Body of pancreas (tissue), 4 donors: ENCODE measurements around the gene RBL2. TPM values are rescaled to one million over a fixed set of nuclear protein-coding genes. Genes with fewer than 3 reads are reported as not detected.
A peak's percentile ranks its signal among the peaks of the same experiment; 100 is the strongest.
"Not testable (repeated sequence)": the region's sequence is repeated elsewhere in the genome, so short reads cannot be mapped to it uniquely, and the experiment has no call there.

Source experiments
- ATAC-seq: fragments of 150-250 bp; one replicate; pipeline ENCODE4 v1.9.1; 2016
- DNase-seq, 4 donors: peaks; one replicate each; pipeline ENCODE4 v3.0.0-alpha.2; 2019
- H3K27ac ChIP-seq, 4 donors: fragments of 200-600 bp; sonication (generic); 1 replicate in 3 of 4; 2 replicates in 1 of 4; pipeline versions ENCODE4 v1.5.1 to v1.6.1; 2016 to 2019; ENCODE audit warnings: mild to moderate bottlenecking in 1 of 4, mixed read lengths in 1 of 4, moderate library complexity in 1 of 4
- H3K27me3 ChIP-seq, 2 donors: fragments of 200-600 bp; sonication (generic); one replicate each; pipeline ENCODE4 v1.6.0; 2016; ENCODE audit warnings: mild to moderate bottlenecking in 1 of 2
- H3K36me3 ChIP-seq, 2 donors: fragments of 200-600 bp; sonication (generic); replicated peaks in 1 of 2; 2 replicates each; pipeline ENCODE4 v1.5.1; 2016; ENCODE audit warnings: low read depth in 2 of 2; ENCODE audit not compliant: insufficient read depth in 1 of 2
- H3K4me1 ChIP-seq: fragments of 200-600 bp; sonication (generic); one replicate; pipeline ENCODE4 v1.6.0; 2016
- H3K4me3 ChIP-seq, 2 donors: fragments of 200-600 bp; sonication (generic); 1 replicate in 1 of 2; 2 replicates in 1 of 2; pipeline ENCODE4 v1.5.1; 2016 to 2019
- H3K9me3 ChIP-seq, 3 donors: fragments of 200-600 bp; sonication (generic); 1 replicate in 2 of 3; 2 replicates in 1 of 3; pipeline ENCODE4 v1.5.1; 2016
- CTCF ChIP-seq, 7 experiments: fragments of 450-650 bp in 4 of 7; fragments of 200-600 bp in 3 of 7; sonication (generic) in 3 of 7; IDR thresholded peaks; one replicate each; pipeline ENCODE4 v1.5.1; 2016 to 2019; ENCODE audit warnings: antibody characterized with exemption in 7 of 7
- POLR2A ChIP-seq, 3 donors: fragments of 450-650 bp; IDR thresholded peaks; one replicate each; pipeline ENCODE4 v1.6.1; 2016; ENCODE audit warnings: antibody characterized with exemption in 3 of 3, mild to moderate bottlenecking in 2 of 3
- WGBS, 2 donors: methylation state at CpG; one replicate each; pipeline ENCODE4 v1.1.5; 2017; 5-methylcytosine and 5-hydroxymethylcytosine counted together
- intact Hi-C: fragments of 100-400 bp; cut with DNase I; formaldehyde crosslinking; loops from one replicate; pipeline ENCODE4 v1.15.1; 2023
- total RNA-seq, 2 donors: library from RNA; depleted of rRNA; stranded (reverse); fragments of >200 nt; gene quantifications; one replicate each; pipeline ENCODE4 v1.1.0, GENCODE V29; 2016

RBL2 gene
- 100 to 1,000 TPM in 1 of 2 donors, 10 to 100 TPM in 1; 82.7 to 114 TPM for total RNA-seq

- DNase-seq: peak; percentile 86 to 89 (median 88)
- WGBS, 2 donors: 0% methylated on average over 85 of the region's 89 CpGs; no CpG with 5 or more reads in 1 of the 2 donors
- intact Hi-C loops: no loop called here
Observed at GRCh38 chr16:53434377-53435065, at the start of gene RBL2. TSS of gene RBL2 (plus strand) at chr16:53434471. CDS start at chr16:53434557, 86 bp downstream.

GRCh38 chr16:53384610-53385009, 49.7 kb upstream of the RBL2 start:
- H3K4me1 ChIP-seq, H3K9me3 ChIP-seq, ATAC-seq, H3K4me3 ChIP-seq, H3K36me3 ChIP-seq, intact Hi-C loops, DNase-seq, H3K27ac ChIP-seq, H3K27me3 ChIP-seq: not testable (repeated sequence)
- 68 to 86% methylated on average over 8 of the region's 8 CpGs for WGBS, 2 donors

More at GRCh38 chr16:53434377-53435065, at the start of gene RBL2:
- peak; percentile 59 to 75 (median 74) for TF ChIP-seq POLR2A (IDR thresholded peaks at IDR 0.05)
- TF ChIP-seq CTCF (IDR thresholded peaks at IDR 0.05): peak in 1 of 7 experiments; percentile 8
- ATAC-seq: peak; percentile 85
- no peaks in the 10 kb centered on the region for H3K36me3 ChIP-seq
- H3K9me3 ChIP-seq: no peaks in the 10 kb centered on the region
- H3K27me3 ChIP-seq: no peaks in the 10 kb centered on the region
- peak within 1 kb of the TSS; percentile 96 to 99 (median 98) for H3K27ac ChIP-seq
- peak within 1 kb of the TSS; percentile 92 to 98 for H3K4me3 ChIP-seq
- peaks cover 23% of the 10 kb centered on the region for H3K4me1 ChIP-seq

GRCh38 chr16:53404959-53405358, 29.3 kb upstream of the RBL2 start:
- ATAC-seq: no peak
- no peaks in the 10 kb centered on the region for H3K36me3 ChIP-seq
- WGBS, 2 donors: 26 to 40% methylated on average over 2 of the region's 2 CpGs
- no peak for DNase-seq
- H3K9me3 ChIP-seq: no peaks in the 10 kb centered on the region
- H3K27me3 ChIP-seq: no peaks in the 10 kb centered on the region
- no peak for TF ChIP-seq CTCF (IDR thresholded peaks at IDR 0.05)
- TF ChIP-seq POLR2A (IDR thresholded peaks at IDR 0.05): no peak
- H3K4me3 ChIP-seq: no peak overlapping the region
- no peaks in the 10 kb centered on the region for H3K4me1 ChIP-seq
- intact Hi-C loops: no loop called here
- no peak overlapping the region for H3K27ac ChIP-seq

- ATAC-seq: no peak
- WGBS, 2 donors: 91 to 99% methylated on average over 10 to 12 of the region's 18 CpGs
- no peak overlapping the region for H3K27ac ChIP-seq
- no peak overlapping the region for H3K4me3 ChIP-seq
- no peaks in the 10 kb centered on the region for H3K4me1 ChIP-seq
- no peak for DNase-seq
- H3K27me3 ChIP-seq: no peaks in the 10 kb centered on the region
- TF ChIP-seq CTCF (IDR thresholded peaks at IDR 0.05) (no peak), POLR2A (IDR thresholded peaks at IDR 0.05) (no peak)
- no peaks in the 10 kb centered on the region for H3K9me3 ChIP-seq
- intact Hi-C loops: no loop called here
- H3K36me3 ChIP-seq: no peaks in the 10 kb centered on the region
Observed at GRCh38 chr16:53412549-53412948, 21.7 kb upstream of the RBL2 start.

GRCh38 chr16:53413864-53414263, 20.4 kb upstream of the RBL2 start:
- no peaks in the 10 kb centered on the region for H3K9me3 ChIP-seq
- ATAC-seq (no peak), DNase-seq (no peak)
- H3K4me3 ChIP-seq: no peak overlapping the region
- H3K4me1 ChIP-seq: no peaks in the 10 kb centered on the region
- intact Hi-C loops: no loop called here
- H3K27ac ChIP-seq: no peak overlapping the region
- 89 to 93% methylated on average over 17 to 18 of the region's 18 CpGs for WGBS, 2 donors
- no peaks in the 10 kb centered on the region for H3K36me3 ChIP-seq
- TF ChIP-seq CTCF (IDR thresholded peaks at IDR 0.05): no peak
- TF ChIP-seq POLR2A (IDR thresholded peaks at IDR 0.05): no peak
- no peaks in the 10 kb centered on the region for H3K27me3 ChIP-seq
